ENCODE results near the gene TRUB1. TPM values are rescaled to one million over a fixed set of nuclear protein-coding genes. Genes with fewer than 3 reads are reported as not detected.

Gene TRUB1
- total and polyA plus RNA-seq, 2 donors (not counting 3 experiments of a cell fraction or from before 2014, with no cell fraction given): 4.6 to 16.7 TPM

DNA sequence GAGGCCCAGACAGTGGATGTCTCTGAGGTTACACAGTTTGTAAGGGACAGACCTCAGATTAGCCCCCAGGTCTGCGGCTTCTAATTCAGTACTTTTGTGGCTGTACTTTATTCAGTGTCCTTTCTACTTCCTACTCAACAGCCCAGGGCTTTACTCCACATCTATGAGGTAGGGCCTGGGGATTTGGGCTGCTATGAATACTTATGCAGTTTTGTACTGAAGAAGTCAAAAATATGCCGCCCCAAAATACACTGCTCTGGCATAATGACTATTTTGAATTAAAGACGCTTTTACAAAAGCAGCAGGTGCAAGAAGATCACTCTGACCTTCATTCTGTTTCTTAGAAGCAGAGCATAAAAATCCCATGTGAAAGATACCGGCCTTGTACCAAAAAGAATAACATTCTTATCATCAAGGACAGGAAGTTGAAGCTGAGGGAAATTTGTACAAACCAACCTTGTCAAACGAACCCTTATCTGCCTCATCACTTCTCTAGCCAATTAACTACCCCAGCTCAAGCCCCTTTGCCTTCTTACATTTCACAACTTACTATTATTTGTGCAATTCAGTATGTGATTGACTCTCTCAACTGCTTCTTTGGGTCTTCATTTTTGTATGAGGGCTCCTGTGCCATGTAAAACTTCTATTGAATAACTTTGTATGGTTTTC lies 26.1 kb upstream of the TRUB1 start:
- Histone ChIP-seq H3K9ac (replicated peaks; ENCODE audit: extremely low read depth, insufficient read depth, low read length) (no peak overlapping the region), H3K79me2 (ENCODE audit: control insufficient read depth, insufficient read depth, low read length) (no peaks in the 10 kb centered on the region), H3K27me3 (ENCODE audit: control insufficient read depth in 2 of 2, insufficient read depth in 2 of 2, low read length in 2 of 2) (peaks cover 0 to 2% of the 10 kb centered on the region in 2 experiments), H4K20me1 (replicated peaks; ENCODE audit: control insufficient read depth, extremely low read depth, insufficient read depth, low read length) (no peaks in the 10 kb centered on the region), H3K9me3 (replicated peaks; ENCODE audit: control insufficient read depth, insufficient read depth, low read length) (no peaks in the 10 kb centered on the region), H3K4me1 (ENCODE audit: control insufficient read depth, extremely low read depth, insufficient read depth, low read length) (no peaks in the 10 kb centered on the region), H3K4me2 (ENCODE audit: insufficient read depth, low read length) (no peak overlapping the region), H3K27ac (ENCODE audit: insufficient read depth, low read depth, low read length) (no peak overlapping the region), H3K36me3 (ENCODE audit: control insufficient read depth in 2 of 2, extremely low read depth in 1 of 2, insufficient read depth in 2 of 2, low read length in 2 of 2) (no peaks in the 10 kb centered on the region), H3K4me3 (replicated peaks in 1 of 3; ENCODE audit: insufficient read depth in 1 of 3, low read depth in 1 of 3, low read length in 3 of 3) (no peak overlapping the region), H3K9me1 (replicated peaks; ENCODE audit: control insufficient read depth, extremely low read depth, insufficient read depth, low read length) (no peaks in the 10 kb centered on the region), H2AFZ (ENCODE audit: low read depth, low read length) (no peak overlapping the region)
- intact Hi-C loops (cut with micrococcal nuclease) (no loop called here), dilution Hi-C loops (cut with MboI; ENCODE audit: extremely low pct_ligation_motif_present, low sequenced_read_pairs) (no loop called here)
- POLR2A ChIA-PET: interaction anchor here (0.5 kb wide), 1 partner anchor 906 kb away, joined by 6 read pairs; no protein-coding TSS in a partner anchor
- peak; percentile 60 for TF ChIP-seq GATA2 (IDR thresholded peaks at IDR 0.05; ENCODE audit: insufficient read depth, insufficient read length, low read depth, low read length)
- TF ChIP-seq POLR2AphosphoS5 (IDR thresholded peaks at IDR 0.05; ENCODE audit: insufficient read depth, low read depth, low read length): no peak
- TF ChIP-seq, protein P1, sequence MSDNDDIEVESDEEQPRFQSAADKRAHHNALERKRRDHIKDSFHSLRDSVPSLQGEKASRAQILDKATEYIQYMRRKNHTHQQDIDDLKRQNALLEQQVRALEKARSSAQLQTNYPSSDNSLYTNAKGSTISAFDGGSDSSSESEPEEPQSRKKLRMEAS (IDR thresholded peaks at IDR 0.05; ENCODE audit: insufficient read depth, insufficient read length): no peak
- DNase-seq (ENCODE audit: low read depth, low spot score): peak; percentile 10
- FAIRE-seq: peak; percentile 28
- no TSS peak for BruUV-seq (replicated peaks)
- CTCF ChIA-PET: interaction anchor here (1.0 kb wide), 2 partner anchors 32 to 35 kb away, joined by 3 to 4 read pairs; no protein-coding TSS in a partner anchor

- no TSS peak for BruUV-seq (replicated peaks)
- dilution Hi-C loops (cut with MboI; ENCODE audit: extremely low pct_ligation_motif_present, low sequenced_read_pairs): no loop called here
- no peak overlapping the region for H3K9ac ChIP-seq (replicated peaks; ENCODE audit: extremely low read depth, insufficient read depth, low read length)
- H3K4me2 ChIP-seq (ENCODE audit: insufficient read depth, low read length): no peak overlapping the region
- CTCF ChIA-PET: interaction anchor here (1.0 kb wide), 1 partner anchor 32 kb away, joined by 4 read pairs; no protein-coding TSS in a partner anchor
- H3K4me3 ChIP-seq (replicated peaks in 1 of 3; ENCODE audit: insufficient read depth in 1 of 3, low read depth in 1 of 3, low read length in 3 of 3): no peak overlapping the region
- FAIRE-seq: no peak
- intact Hi-C loops (cut with micrococcal nuclease): no loop called here
- no peaks in the 10 kb centered on the region for H3K9me3 ChIP-seq (replicated peaks; ENCODE audit: control insufficient read depth, insufficient read depth, low read length)
- H3K4me1 ChIP-seq (ENCODE audit: control insufficient read depth, extremely low read depth, insufficient read depth, low read length): no peaks in the 10 kb centered on the region
- no peaks in the 10 kb centered on the region for H4K20me1 ChIP-seq (replicated peaks; ENCODE audit: control insufficient read depth, extremely low read depth, insufficient read depth, low read length)
- no peak for DNase-seq (ENCODE audit: low read depth, low spot score)
- no peaks in the 10 kb centered on the region for H3K27me3 ChIP-seq (ENCODE audit: control insufficient read depth in 2 of 2, insufficient read depth in 2 of 2, low read length in 2 of 2)
- no peak overlapping the region for H3K27ac ChIP-seq (ENCODE audit: insufficient read depth, low read depth, low read length)
- POLR2A ChIA-PET: interaction anchor here (0.5 kb wide), 1 partner anchor 906 kb away, joined by 6 read pairs; no protein-coding TSS in a partner anchor
- H3K79me2 ChIP-seq (ENCODE audit: control insufficient read depth, insufficient read depth, low read length): no peaks in the 10 kb centered on the region
- H3K9me1 ChIP-seq (replicated peaks; ENCODE audit: control insufficient read depth, extremely low read depth, insufficient read depth, low read length): no peaks in the 10 kb centered on the region
- H3K36me3 ChIP-seq (ENCODE audit: control insufficient read depth in 2 of 2, extremely low read depth in 1 of 2, insufficient read depth in 2 of 2, low read length in 2 of 2): no peaks in the 10 kb centered on the region
- H2AFZ ChIP-seq (ENCODE audit: low read depth, low read length): no peak overlapping the region
- TF ChIP-seq GATA2 (IDR thresholded peaks at IDR 0.05; ENCODE audit: insufficient read depth, insufficient read length, low read depth, low read length) (no peak), POLR2AphosphoS5 (IDR thresholded peaks at IDR 0.05; ENCODE audit: insufficient read depth, low read depth, low read length) (no peak), POLR2A (IDR thresholded peaks at IDR 0.05; ENCODE audit: low read depth, low read length) (no peak), EZH2 (IDR thresholded peaks at IDR 0.05; ENCODE audit: borderline replicate concordance, low read depth, low read length, severe bottlenecking) (no peak), MYC (IDR thresholded peaks at IDR 0.05; ENCODE audit: low read depth, low read length) (no peak), JUN (IDR thresholded peaks at IDR 0.05; ENCODE audit: borderline replicate concordance, insufficient read depth, insufficient read length, low read depth) (no peak), FOS (IDR thresholded peaks at IDR 0.05; ENCODE audit: borderline replicate concordance, insufficient read depth, low read length) (no peak)
- TF ChIP-seq, protein P2, sequence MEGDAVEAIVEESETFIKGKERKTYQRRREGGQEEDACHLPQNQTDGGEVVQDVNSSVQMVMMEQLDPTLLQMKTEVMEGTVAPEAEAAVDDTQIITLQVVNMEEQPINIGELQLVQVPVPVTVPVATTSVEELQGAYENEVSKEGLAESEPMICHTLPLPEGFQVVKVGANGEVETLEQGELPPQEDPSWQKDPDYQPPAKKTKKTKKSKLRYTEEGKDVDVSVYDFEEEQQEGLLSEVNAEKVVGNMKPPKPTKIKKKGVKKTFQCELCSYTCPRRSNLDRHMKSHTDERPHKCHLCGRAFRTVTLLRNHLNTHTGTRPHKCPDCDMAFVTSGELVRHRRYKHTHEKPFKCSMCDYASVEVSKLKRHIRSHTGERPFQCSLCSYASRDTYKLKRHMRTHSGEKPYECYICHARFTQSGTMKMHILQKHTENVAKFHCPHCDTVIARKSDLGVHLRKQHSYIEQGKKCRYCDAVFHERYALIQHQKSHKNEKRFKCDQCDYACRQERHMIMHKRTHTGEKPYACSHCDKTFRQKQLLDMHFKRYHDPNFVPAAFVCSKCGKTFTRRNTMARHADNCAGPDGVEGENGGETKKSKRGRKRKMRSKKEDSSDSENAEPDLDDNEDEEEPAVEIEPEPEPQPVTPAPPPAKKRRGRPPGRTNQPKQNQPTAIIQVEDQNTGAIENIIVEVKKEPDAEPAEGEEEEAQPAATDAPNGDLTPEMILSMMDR (IDR thresholded peaks at IDR 0.05; ENCODE audit: extremely low read depth in 1 of 2, insufficient read depth in 1 of 2, low read depth in 1 of 2, low read length in 2 of 2): no peak
- TF ChIP-seq, protein P1 (IDR thresholded peaks at IDR 0.05; ENCODE audit: insufficient read depth, insufficient read length): no peak
Measured at GRCh38 chr10:114912470-114912859, 25.5 kb upstream of the TRUB1 start.
